ENCODE data around the gene CATSPERB. TPM values are rescaled to one million over a fixed set of nuclear protein-coding genes. Genes with fewer than 3 reads are reported as not detected.
"Not testable (repeated sequence)": the region's sequence is repeated elsewhere in the genome, so short reads cannot be mapped to it uniquely, and the experiment has no call there.

Gene CATSPERB
- polyA plus RNA-seq, 1 donor from 2014 or later, result 0.06 TPM

DNA sequence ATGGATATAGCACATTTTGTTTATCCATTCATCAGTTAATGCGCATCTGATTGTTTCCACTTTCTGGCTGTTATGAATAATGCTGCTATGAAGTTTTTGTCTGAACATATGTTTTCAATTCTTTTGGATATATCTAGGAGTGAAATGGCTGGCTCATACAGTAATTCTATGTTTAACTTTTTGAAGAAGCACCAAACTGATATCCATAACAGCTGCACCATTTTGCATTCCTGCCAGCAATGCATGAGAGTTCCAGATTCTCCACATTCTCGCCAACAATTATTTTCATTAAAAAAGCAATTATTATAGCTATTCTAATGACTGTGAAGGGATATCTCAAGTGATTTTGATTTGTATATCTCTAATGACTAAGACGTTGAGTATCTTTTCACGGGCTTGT lies 131.9 kb downstream of the CATSPERB start:
- H3K4me3 Mint-ChIP-seq, result no peak overlapping the region

DNA sequence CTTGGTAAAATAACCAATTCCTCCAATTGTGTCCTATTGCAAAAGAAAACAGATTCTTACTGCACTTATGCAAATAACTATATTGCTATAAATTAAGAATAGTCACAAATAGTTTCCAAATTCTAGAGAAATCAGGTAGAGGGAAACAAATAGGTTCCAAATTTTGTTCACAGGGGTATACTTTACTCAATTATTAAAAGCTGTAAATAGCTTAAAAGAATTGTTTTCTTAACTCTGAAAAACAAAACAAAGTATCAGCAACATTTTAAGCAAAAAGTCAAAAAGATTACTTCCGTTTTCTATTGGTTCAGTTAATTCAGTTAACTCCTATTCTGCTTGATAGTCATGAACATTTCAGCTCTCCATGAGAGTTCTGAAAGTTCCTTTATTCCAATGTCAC lies 136.2 kb downstream of the CATSPERB start:
- Mint-ChIP-seq H3K27me3 (peaks cover 3% of the 10 kb centered on the region), H3K9me3 (peaks cover 0 to 4% (median 3%) of the 10 kb centered on the region in 3 donors), H3K27ac (no peak overlapping the region), H3K4me3 (no peak overlapping the region), H3K4me1 (no peaks in the 10 kb centered on the region), H3K36me3 (no peaks in the 10 kb centered on the region)

More for the DNA sequence above, 131.9 kb downstream of the CATSPERB start:
- H3K27ac Mint-ChIP-seq, result no peak overlapping the region
- H3K27me3 Mint-ChIP-seq, result peaks cover 3% of the 10 kb centered on the region
- H3K9me3 Mint-ChIP-seq, result peaks cover 0 to 4% (median 0%) of the 10 kb centered on the region in 3 donors
- no peaks in the 10 kb centered on the region for H3K36me3 Mint-ChIP-seq
- H3K4me1 Mint-ChIP-seq, result peaks cover 0 to 2% (median 0%) of the 10 kb centered on the region in 3 donors

GRCh38 chr14:91593957-91594356 lies 137.9 kb downstream of the CATSPERB start:
- not testable (repeated sequence) for H3K9me3 Mint-ChIP-seq, H3K27ac Mint-ChIP-seq, H3K4me1 Mint-ChIP-seq, H3K36me3 Mint-ChIP-seq, H3K27me3 Mint-ChIP-seq, H3K4me3 Mint-ChIP-seq

DNA sequence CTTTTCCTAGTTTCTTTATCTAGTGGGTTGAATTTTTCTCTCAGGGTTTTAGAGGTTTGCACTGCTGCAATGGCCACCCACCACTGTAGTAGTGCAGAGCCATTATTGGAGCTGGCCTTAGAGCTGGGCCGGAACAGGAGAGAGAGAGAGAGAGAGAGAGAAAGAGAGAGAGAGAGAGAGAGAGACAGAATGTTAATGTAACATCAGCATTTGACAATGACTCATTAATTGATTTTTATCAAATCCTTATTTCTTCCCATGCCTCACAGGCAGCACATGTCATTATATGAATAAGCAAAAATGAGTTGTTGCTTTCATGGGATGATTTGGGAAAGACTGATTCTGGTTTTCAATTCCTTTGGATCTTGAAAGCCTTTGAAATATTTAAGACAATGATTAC lies 145.5 kb downstream of the CATSPERB start:
- Mint-ChIP-seq H3K27ac (no peak overlapping the region), H3K27me3 (peaks cover 11% of the 10 kb centered on the region), H3K9me3 (peaks cover 6 to 15% (median 7%) of the 10 kb centered on the region in 3 donors), H3K36me3 (peaks cover 3% of the 10 kb centered on the region), H3K4me3 (no peak overlapping the region), H3K4me1 (no peaks in the 10 kb centered on the region)

DNA sequence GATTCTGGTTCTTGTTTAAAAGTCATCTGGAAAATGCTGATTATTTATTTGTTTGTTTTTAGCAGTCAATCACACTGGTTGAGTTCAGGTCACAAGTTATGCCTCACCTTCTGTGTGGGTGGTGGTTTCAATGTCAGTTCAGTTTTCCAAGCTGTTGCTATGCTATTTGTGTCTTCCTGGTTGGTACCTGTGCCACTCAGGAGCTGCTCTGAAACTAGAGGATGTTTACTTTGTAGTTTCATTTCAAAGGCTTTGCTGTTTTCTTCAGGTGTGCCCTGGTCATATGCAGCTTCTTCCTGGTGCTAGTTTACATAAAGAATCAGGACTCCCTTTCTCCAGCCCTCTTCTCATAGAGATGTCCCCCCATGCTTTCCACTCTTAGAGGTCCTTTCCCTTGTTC lies 146.0 kb downstream of the CATSPERB start:
- Mint-ChIP-seq H3K4me1 (no peaks in the 10 kb centered on the region), H3K27me3 (peaks cover 10% of the 10 kb centered on the region), H3K36me3 (peaks cover 5% of the 10 kb centered on the region), H3K9me3 (peaks cover 6 to 15% (median 7%) of the 10 kb centered on the region in 3 donors), H3K27ac (no peak overlapping the region), H3K4me3 (no peak overlapping the region)

DNA sequence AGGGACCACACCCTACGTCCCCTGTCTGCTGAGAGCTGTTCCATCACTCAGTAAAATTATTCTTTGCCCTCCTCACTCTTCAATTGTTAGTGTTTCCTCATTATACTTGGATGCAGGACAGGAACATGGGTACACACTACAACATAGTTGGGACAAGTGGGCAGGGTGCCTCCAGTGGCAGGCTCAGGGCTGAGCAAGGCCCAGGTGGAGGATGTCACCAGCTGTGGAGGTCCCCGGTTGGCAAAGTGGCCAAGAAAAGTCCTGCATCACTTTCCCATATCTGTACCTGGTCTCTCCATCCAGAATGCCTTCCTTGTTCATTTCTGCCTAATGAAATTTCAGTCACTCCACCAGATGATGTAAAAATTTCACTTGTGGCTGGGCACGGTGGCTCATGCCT lies 149.1 kb downstream of the CATSPERB start:
- Mint-ChIP-seq H3K27me3 (peaks cover 11% of the 10 kb centered on the region), H3K27ac (no peak overlapping the region), H3K4me3 (no peak overlapping the region), H3K36me3 (peaks cover 5% of the 10 kb centered on the region), H3K4me1 (no peaks in the 10 kb centered on the region), H3K9me3 (peaks cover 6 to 15% (median 7%) of the 10 kb centered on the region in 3 donors)

- Mint-ChIP-seq H3K27ac (no peak overlapping the region), H3K27me3 (peaks cover 5% of the 10 kb centered on the region), H3K9me3 (peaks cover 6 to 15% (median 8%) of the 10 kb centered on the region in 3 donors), H3K4me1 (no peaks in the 10 kb centered on the region), H3K4me3 (no peak overlapping the region), H3K36me3 (peaks cover 5% of the 10 kb centered on the region)
Observed at GRCh38 chr14:91580876-91581577, 150.9 kb downstream of the CATSPERB start.

- H3K36me3 Mint-ChIP-seq, result peaks cover 3% of the 10 kb centered on the region
- peaks cover 0 to 3% (median 0%) of the 10 kb centered on the region in 3 donors for H3K9me3 Mint-ChIP-seq
- H3K4me3 Mint-ChIP-seq, result no peak overlapping the region
- H3K4me1 Mint-ChIP-seq, result peaks cover 0 to 6% (median 1%) of the 10 kb centered on the region in 3 donors
- peaks cover 15% of the 10 kb centered on the region for H3K27me3 Mint-ChIP-seq
- no peak overlapping the region for H3K27ac Mint-ChIP-seq
Observed at GRCh38 chr14:91577632-91578233, 154.2 kb downstream of the CATSPERB start.

GRCh38 chr14:91575469-91576208 lies 156.2 kb downstream of the CATSPERB start:
- H3K9me3 Mint-ChIP-seq, result peaks cover 0 to 3% (median 0%) of the 10 kb centered on the region in 3 donors
- no peak overlapping the region for H3K4me3 Mint-ChIP-seq
- no peak overlapping the region for H3K27ac Mint-ChIP-seq
- peaks cover 0 to 6% (median 1%) of the 10 kb centered on the region in 3 donors for H3K4me1 Mint-ChIP-seq
- no peaks in the 10 kb centered on the region for H3K36me3 Mint-ChIP-seq
- H3K27me3 Mint-ChIP-seq, result peaks cover 19% of the 10 kb centered on the region

DNA sequence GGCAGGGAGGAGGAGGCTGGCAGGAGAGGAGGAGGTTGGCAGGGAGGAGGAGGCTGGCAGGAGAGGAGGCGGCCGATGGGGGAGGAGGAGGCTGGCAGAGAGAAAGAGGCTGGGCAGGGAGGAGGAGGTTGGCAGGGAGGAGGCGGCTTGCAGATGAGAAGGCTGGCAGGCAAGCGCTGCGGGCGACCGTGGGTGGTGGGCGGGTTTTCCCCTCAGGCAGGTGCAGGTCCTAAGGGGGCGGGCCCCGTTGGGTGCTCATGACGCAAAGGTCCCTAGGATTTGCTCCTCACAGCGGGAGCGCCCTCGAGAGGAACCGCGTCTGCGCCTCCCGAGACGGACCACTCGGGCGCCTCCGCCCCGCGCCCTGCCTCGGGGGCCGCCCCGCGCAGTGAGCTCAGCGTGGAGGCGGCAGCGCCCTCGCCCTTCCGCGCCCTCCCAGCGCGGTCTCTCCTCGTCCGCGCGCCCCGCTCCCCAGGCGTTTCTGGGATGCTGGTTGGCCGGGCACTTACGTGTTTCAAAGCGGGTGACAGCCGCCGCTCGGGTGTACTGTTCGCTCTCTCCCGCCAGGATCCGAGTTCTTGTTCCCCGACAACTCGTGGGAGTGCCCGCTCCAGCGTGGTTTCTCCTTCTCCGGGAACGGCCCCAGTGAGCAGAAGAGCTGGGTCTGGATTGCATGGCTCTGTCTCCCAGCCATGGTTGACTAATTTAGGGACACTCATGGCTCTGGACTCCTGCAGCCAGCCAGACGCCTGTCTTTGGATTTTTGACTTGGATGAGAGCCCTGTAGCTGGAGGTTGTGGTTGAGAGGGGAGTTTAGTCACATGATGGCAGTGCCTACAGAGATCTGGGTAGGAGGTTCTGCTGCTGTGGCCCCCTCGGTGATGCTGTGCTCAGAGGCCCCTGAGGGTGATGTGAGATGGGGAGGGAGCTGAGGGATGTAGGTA lies 157.7 kb downstream of the CATSPERB start:
- H3K27ac Mint-ChIP-seq, result no peak overlapping the region
- H3K36me3 Mint-ChIP-seq, result no peaks in the 10 kb centered on the region
- peaks cover 0 to 6% (median 1%) of the 10 kb centered on the region in 3 donors for H3K4me1 Mint-ChIP-seq
- H3K27me3 Mint-ChIP-seq, result peaks cover 18% of the 10 kb centered on the region
- peaks cover 0 to 3% (median 0%) of the 10 kb centered on the region in 3 donors for H3K9me3 Mint-ChIP-seq
- H3K4me3 Mint-ChIP-seq, result peak overlapping the region; percentile 22 to 83 (median 66)

GRCh38 chr14:91573528-91573893 lies 158.4 kb downstream of the CATSPERB start:
- Mint-ChIP-seq H3K36me3 (no peaks in the 10 kb centered on the region), H3K4me1 (peaks cover 0 to 6% (median 1%) of the 10 kb centered on the region in 3 donors), H3K9me3 (peaks cover 0 to 3% (median 0%) of the 10 kb centered on the region in 3 donors), H3K27me3 (peaks cover 22% of the 10 kb centered on the region), H3K27ac (no peak overlapping the region), H3K4me3 (peak overlapping the region in 2 of 4 donors; percentile 48 to 60)

- peaks cover 1% of the 10 kb centered on the region for H3K36me3 Mint-ChIP-seq
- no peaks in the 10 kb centered on the region for H3K9me3 Mint-ChIP-seq
- no peak overlapping the region for H3K4me3 Mint-ChIP-seq
- peaks cover 26% of the 10 kb centered on the region for H3K27me3 Mint-ChIP-seq
- no peak overlapping the region for H3K27ac Mint-ChIP-seq
- peaks cover 0 to 6% (median 1%) of the 10 kb centered on the region in 3 donors for H3K4me1 Mint-ChIP-seq
Observed at GRCh38 chr14:91570021-91570420, 161.9 kb downstream of the CATSPERB start.

DNA sequence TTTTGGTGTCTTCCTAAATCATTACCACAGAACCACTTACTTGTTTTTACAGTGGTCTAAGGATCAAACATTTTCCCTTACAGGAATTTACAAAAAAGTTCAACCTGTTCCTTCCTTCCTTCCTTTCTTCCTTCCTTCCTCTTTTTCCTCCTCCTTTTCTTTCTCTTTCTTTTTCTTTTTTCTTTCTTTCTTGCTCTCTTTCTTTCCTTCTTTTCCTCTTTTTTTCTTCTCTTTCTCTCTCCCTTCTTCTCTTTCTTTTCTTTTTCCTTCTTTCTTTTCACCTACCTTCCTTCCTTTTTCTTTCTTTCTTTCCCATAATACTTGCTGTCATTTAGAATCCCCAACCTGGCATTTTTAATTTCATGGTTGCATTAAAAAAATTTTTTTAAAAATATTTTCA lies 162.6 kb downstream of the CATSPERB start:
- peaks cover 20% of the 10 kb centered on the region for H3K27me3 Mint-ChIP-seq
- no peaks in the 10 kb centered on the region for H3K9me3 Mint-ChIP-seq
- H3K4me1 Mint-ChIP-seq, result peaks cover 0 to 3% (median 0%) of the 10 kb centered on the region in 3 donors
- peaks cover 1% of the 10 kb centered on the region for H3K36me3 Mint-ChIP-seq
- peak overlapping the region in 1 of 3 donors; percentile 52 for H3K27ac Mint-ChIP-seq
- no peak overlapping the region for H3K4me3 Mint-ChIP-seq

- H3K36me3 Mint-ChIP-seq, result peaks cover 1% of the 10 kb centered on the region
- H3K9me3 Mint-ChIP-seq, result no peaks in the 10 kb centered on the region
- H3K27ac Mint-ChIP-seq, result peak overlapping the region in 1 of 3 donors; percentile 52
- peaks cover 0 to 3% (median 0%) of the 10 kb centered on the region in 3 donors for H3K4me1 Mint-ChIP-seq
- no peak overlapping the region for H3K4me3 Mint-ChIP-seq
- peaks cover 18% of the 10 kb centered on the region for H3K27me3 Mint-ChIP-seq
Observed at GRCh38 chr14:91568626-91569025, 163.3 kb downstream of the CATSPERB start.

All from IgD-negative memory B cell (primary cell).